ENCODE measurements around the gene PIGS.
A peak's percentile ranks its signal among the peaks of the same experiment; 100 is the strongest.

Gene PIGS

DNA sequence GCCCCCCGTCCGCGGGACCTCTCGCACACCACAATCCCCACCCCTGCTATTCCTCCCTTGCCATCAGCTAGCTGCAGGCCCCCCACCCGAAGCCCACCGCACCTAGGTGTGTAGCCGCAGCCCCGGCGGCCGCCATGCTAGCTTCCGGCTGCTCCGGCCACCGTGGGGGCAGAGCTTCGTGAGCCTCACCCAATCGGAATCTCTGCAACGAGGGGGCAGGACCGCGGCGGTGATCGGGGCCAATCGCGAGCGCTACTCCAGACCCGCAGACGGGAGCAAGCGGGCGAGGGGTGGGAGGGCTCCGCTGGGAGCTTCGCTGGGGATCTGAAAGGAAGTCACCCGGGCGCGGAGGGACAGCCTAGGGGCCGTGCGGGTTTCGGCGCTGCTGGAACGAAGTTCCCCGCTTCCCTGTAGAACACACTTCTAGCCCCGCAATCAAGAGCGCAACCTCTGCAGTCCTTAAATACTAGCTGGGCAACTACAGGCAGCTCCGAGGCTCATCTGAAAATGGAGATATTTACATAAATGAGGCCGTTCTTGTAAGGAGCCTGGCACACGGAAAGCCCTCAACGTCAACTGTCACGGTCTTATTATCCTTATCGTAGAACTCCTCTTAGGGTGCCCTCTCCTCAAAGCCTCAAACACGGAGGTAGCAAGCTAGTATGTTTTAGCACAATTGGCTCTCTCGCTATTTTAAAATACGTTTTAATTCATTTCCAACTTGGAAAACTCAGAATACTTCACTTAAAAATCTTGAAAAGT is at the start of gene PIGS:
PIGS (minus strand) TSS at position 164 of the 762 bp plus-strand sequence; CDS start at position 136, 28 bp downstream.
- peak within 1 kb of the TSS; percentile 94 for H3K4me3 ChIP-seq (ENCODE audit: low read depth, low read length)
- DNase-seq (ENCODE audit: low read depth), result peak; percentile 92
- TF ChIP-seq, protein P1, sequence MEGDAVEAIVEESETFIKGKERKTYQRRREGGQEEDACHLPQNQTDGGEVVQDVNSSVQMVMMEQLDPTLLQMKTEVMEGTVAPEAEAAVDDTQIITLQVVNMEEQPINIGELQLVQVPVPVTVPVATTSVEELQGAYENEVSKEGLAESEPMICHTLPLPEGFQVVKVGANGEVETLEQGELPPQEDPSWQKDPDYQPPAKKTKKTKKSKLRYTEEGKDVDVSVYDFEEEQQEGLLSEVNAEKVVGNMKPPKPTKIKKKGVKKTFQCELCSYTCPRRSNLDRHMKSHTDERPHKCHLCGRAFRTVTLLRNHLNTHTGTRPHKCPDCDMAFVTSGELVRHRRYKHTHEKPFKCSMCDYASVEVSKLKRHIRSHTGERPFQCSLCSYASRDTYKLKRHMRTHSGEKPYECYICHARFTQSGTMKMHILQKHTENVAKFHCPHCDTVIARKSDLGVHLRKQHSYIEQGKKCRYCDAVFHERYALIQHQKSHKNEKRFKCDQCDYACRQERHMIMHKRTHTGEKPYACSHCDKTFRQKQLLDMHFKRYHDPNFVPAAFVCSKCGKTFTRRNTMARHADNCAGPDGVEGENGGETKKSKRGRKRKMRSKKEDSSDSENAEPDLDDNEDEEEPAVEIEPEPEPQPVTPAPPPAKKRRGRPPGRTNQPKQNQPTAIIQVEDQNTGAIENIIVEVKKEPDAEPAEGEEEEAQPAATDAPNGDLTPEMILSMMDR (conservative IDR thresholded peaks at IDR 0.05; ENCODE audit: low read depth, low read length), result no peak

DNA sequence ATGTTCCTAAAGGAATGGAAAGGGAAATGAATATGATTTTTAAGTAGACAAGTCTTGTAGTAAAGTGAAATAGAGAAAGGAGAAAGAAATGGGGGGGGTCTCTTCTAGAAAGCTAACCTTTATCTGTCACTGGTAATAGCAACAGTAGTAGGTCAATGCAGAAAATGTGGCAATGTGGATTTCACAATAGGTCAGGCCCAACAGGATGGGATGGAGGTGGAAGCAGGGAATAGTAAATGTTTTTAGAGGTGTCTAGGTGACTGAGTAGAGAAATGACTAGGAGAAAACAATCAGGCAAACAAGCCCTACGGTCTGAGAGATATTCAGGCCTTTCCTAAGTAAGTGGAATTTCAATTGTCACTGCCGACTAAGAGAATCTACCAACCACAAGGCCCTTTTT is 48.7 kb upstream of the PIGS start:
- no peak overlapping the region for H3K4me3 ChIP-seq (ENCODE audit: low read depth, low read length)
- no peak for DNase-seq (ENCODE audit: low read depth)
- TF ChIP-seq, protein P1 (conservative IDR thresholded peaks at IDR 0.05; ENCODE audit: low read depth, low read length), result no peak

DNA sequence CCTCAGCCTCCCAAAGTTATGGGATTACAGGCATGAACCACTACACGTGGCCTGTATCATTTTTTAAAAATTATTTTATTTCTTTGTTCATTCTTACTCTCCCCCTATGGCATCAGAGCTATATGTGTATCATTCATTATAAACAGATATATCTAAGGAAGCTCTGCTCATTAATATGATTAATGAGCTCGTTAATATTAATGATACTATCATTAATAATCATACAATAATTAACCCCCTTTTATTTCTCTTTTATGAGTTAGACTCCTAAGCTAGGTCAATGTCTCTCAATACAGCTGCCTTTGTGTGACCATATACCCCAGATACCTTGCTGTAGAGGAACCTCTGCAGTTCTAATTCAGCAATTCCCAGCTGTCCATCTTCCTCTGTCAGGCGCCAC is 47.1 kb upstream of the PIGS start:
- H3K4me3 ChIP-seq (ENCODE audit: low read depth, low read length), result no peak overlapping the region
- TF ChIP-seq, protein P1 (conservative IDR thresholded peaks at IDR 0.05; ENCODE audit: low read depth, low read length), result no peak
- no peak for DNase-seq (ENCODE audit: low read depth)

DNA sequence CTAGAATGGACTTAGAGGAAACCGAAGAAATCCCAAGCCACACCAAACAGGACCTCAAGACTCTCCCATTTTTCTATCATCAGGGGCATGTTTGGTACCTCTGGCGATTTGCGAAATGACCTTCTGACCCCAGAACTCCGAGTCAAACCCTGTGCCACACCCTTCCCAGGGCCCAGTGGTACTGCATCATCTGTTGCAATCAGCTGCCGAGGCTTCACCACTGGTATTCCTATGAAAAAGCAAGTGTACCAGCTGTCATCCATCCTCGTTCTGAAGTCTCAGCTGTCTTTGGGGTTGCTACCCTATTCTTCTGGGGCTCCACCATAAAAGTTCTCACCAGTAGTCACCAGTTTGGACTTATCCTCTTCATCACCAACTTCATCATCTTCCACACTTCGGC is 45.0 kb upstream of the PIGS start:
- TF ChIP-seq, protein P1 (conservative IDR thresholded peaks at IDR 0.05; ENCODE audit: low read depth, low read length), result no peak
- no peak for DNase-seq (ENCODE audit: low read depth)
- H3K4me3 ChIP-seq (ENCODE audit: low read depth, low read length), result no peak overlapping the region

DNA sequence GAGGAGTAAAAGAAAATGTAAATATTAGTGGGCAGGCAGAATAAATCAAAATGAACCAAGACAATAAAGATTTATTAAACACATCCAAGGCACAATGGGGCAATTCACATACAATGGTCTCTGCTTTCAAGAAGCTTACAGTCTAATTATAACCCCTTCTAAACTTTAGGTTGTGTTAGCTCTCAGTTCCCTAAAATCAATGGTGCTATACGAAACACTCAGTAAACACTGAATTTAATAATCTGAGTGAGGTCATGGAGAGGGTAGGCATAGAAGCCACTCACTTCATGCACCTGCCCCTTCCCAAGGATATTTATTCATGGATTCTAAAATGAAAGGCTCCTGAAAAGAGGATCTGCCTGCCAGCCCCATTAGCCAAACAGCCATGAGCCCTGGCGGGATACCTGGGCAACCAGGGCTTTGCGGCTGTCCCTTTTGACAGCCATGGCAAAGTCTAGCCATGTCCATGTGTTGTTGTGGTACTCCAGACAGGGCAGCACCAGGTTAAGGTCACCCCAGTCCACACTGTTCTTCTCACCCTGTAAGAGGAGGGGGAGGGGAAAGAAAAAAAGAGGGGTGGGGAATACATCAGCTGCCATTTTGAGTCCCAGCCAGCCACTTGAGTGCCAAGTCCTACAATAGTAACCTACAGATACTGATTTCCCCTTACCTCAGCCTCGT is 44.1 kb upstream of the PIGS start:
- no peak overlapping the region for H3K4me3 ChIP-seq (ENCODE audit: low read depth, low read length)
- TF ChIP-seq, protein P1 (conservative IDR thresholded peaks at IDR 0.05; ENCODE audit: low read depth, low read length), result no peak
- DNase-seq (ENCODE audit: low read depth), result no peak

DNA sequence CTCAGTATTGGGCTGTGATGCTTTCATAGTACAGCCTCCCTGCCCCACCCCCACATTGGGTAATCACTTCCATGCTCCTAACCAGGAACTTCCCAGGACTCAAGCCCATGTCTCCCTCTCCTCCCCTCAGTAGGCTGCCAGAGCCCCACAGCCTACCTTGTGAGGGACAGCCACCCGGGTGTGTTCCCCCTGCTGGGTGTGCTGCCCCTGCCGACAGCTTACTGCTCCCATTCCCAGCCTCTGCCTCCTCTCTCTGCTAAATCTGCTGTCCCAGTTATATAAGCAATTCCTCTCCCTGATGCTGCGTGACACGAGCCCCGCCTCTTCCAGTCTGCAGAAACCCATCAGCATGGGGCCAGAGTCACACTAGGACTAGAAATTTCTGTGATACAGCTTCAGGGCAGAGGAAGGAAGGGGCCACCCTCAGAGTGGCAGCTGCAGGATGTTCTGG is 42.6 kb upstream of the PIGS start, which contains the start of gene RSKR:
RSKR (minus strand) TSS at position 255 of the 451 bp plus-strand sequence; CDS start at position 231, 24 bp downstream.
- TF ChIP-seq, protein P1 (conservative IDR thresholded peaks at IDR 0.05; ENCODE audit: low read depth, low read length), result no peak
- no peak within 1 kb of the TSS for H3K4me3 ChIP-seq (ENCODE audit: low read depth, low read length)
- no peak for DNase-seq (ENCODE audit: low read depth)
